ENCODE measurements around the gene PHC2. TPM values are rescaled to one million over a fixed set of nuclear protein-coding genes. Genes with fewer than 3 reads are reported as not detected.

PHC2 gene
- total and polyA plus RNA-seq, 9 of the 15 experiments (the other 6 are each of a cell fraction or from before 2014, with no cell fraction given): 3.1 to 67.6 (median 34.6) TPM

GRCh38 chr1:33342041-33342723 is 88.7 kb downstream of the PHC2 start:
- ChIA-PET CTCF (ENCODE audit: low intra/inter-chr PET ratio) (interaction anchor here (0.6 kb wide), 1 partner anchor 38 kb away, joined by 3 read pairs; no protein-coding TSS in a partner anchor), POLR2A (interaction anchor here (0.6 to 2.1 kb wide), 7 partner anchors 9 to 456 kb away, joined by 3 to 10 read pairs (median 4); partner anchors contain the start of gene A3GALT2)
- Histone ChIP-seq H3K4me1 (replicated peaks in 1 of 2; ENCODE audit: control insufficient read depth in 2 of 2, insufficient read depth in 2 of 2, low read length in 2 of 2) (peaks cover 11 to 26% of the 10 kb centered on the region in 2 experiments; a peak in 4 of 5 replicates), H3K27ac (ENCODE audit: extremely low read depth, low read depth, low read length) (no peak overlapping the region), H3K79me2 (ENCODE audit: control insufficient read depth, insufficient read depth, low read length) (peaks cover 60% of the 10 kb centered on the region), H2AFZ (ENCODE audit: low read depth, low read length) (no peak overlapping the region), H3K27me3 (ENCODE audit: control insufficient read depth in 2 of 2, insufficient read depth in 2 of 2, low read length in 2 of 2) (no peaks in the 10 kb centered on the region), H3K9me1 (ENCODE audit: control insufficient read depth, insufficient read depth, low read length) (peaks cover 13% of the 10 kb centered on the region), H3K9ac (ENCODE audit: insufficient read depth in 1 of 2, low read depth in 2 of 2, low read length in 2 of 2) (peak overlapping the region in 1 of 2 experiments; percentile 32; a peak in 1 of 4 replicates), H3K4me2 (ENCODE audit: insufficient read depth, low read length) (no peak overlapping the region), H3K36me3 (ENCODE audit: control insufficient read depth, insufficient read depth, low read length) (peaks cover 48% of the 10 kb centered on the region; the same call in 2 of the 3 replicates), H4K20me1 (replicated peaks; ENCODE audit: control insufficient read depth, insufficient read depth, low read length) (peaks cover 35% of the 10 kb centered on the region), H3K4me3 (no peak overlapping the region), H3K9me3 (replicated peaks; ENCODE audit: control insufficient read depth, insufficient read depth, low read depth, low read length) (no peaks in the 10 kb centered on the region)
- peak; percentile 45 for TF ChIP-seq RBBP5 (IDR thresholded peaks at IDR 0.05; ENCODE audit: borderline replicate concordance, insufficient read depth, low read length, poor library complexity, severe bottlenecking)
- TF ChIP-seq CCNT2 (IDR thresholded peaks at IDR 0.05; ENCODE audit: borderline replicate concordance, extremely low read depth, insufficient read length, low read depth, low read length): no peak
- TF ChIP-seq YY1 (IDR thresholded peaks at IDR 0.05; ENCODE audit: borderline replicate concordance in 1 of 3, control insufficient read depth in 1 of 3, extremely low read depth in 1 of 3, insufficient read depth in 3 of 3, insufficient read length in 1 of 3, insufficient replicate concordance in 2 of 3, low read depth in 1 of 3, low read length in 2 of 3): peak in 2 of 3 experiments; percentile 39 to 47
- peak in 1 of 2 experiments; percentile 59; a peak in 2 of 4 replicates for TF ChIP-seq FOXK2 (conservative IDR thresholded peaks at IDR 0.05 in 1 of 2, IDR thresholded peaks at IDR 0.05 in 1 of 2; ENCODE audit: low read depth in 2 of 2)
- TF ChIP-seq POLR2G (IDR thresholded peaks at IDR 0.05; ENCODE audit: low read depth, low read length): 0 out of 2 replicates have a peak, but pooled peaks have one; percentile 9
- TF ChIP-seq CTBP1 (IDR thresholded peaks at IDR 0.05; ENCODE audit: borderline replicate concordance): no peak
- peak; percentile 14; the same call in 1 of the 2 replicates for TF ChIP-seq JUND (IDR thresholded peaks at IDR 0.05; ENCODE audit: borderline replicate concordance, low read depth, low read length)
- no peak for TF ChIP-seq JUND (tag; IDR thresholded peaks at IDR 0.05; ENCODE audit: borderline replicate concordance, low read depth, low read length)
- TF ChIP-seq HDAC3 (IDR thresholded peaks at IDR 0.05; ENCODE audit: borderline replicate concordance, partially characterized antibody): no peak
- peak; percentile 33; the same call in 1 of the 2 replicates for TF ChIP-seq TFAP4 (CRISPR knock-in tag; IDR thresholded peaks at IDR 0.05; ENCODE audit: borderline replicate concordance)
- TF ChIP-seq, protein P1, sequence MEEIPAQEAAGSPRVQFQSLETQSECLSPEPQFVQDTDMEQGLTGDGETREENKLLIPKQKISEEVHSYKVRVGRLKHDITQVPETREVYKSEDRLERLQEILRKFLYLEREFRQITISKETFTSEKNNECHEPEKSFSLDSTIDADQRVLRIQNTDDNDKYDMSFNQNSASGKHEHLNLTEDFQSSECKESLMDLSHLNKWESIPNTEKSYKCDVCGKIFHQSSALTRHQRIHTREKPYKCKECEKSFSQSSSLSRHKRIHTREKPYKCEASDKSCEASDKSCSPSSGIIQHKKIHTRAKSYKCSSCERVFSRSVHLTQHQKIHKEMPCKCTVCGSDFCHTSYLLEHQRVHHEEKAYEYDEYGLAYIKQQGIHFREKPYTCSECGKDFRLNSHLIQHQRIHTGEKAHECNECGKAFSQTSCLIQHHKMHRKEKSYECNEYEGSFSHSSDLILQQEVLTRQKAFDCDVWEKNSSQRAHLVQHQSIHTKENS (CRISPR knock-in tag; IDR thresholded peaks at IDR 0.05): no peak
- BruUV-seq (replicated peaks): no TSS peak
- ATAC-seq: no peak
- in situ Hi-C loops (cut with MboI) (no loop called here), intact Hi-C loops (cut with micrococcal nuclease) (no loop called here)
- no peak for FAIRE-seq
- WGBS (ENCODE audit: insufficient coverage, low coverage, missing lambda C conversion rate): 67% methylated on average over 7 of the region's 7 CpGs
- no peak for DNase-seq (ENCODE audit: extremely low read depth in 1 of 4, low spot score in 3 of 4)

All from K562 (cell line).